ENCODE results near the gene MAGI1. TPM values are rescaled to one million over a fixed set of nuclear protein-coding genes. Genes with fewer than 3 reads are reported as not detected.

The MAGI1 gene
- total and polyA plus RNA-seq, 4 donors, result 9.9 to 88.1 (median 24.6) TPM

DNA sequence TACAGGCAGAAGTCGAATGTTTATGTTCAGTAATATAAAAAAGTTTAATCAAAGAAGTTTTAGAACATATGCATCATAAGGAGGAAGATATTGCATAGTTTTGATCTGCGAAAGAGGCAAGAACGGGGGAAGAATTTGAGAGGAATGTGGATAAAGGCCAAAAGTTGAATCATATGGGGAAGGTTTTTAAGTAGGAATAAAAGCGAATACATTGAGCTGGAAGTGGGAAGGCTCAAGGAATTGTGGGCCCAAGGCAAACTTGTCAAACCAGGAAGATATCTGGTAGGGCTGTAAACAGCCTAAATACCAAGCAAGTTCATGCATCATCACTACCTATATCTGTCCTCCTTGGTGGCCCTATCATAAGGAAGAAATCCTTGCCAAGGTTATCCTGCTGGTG lies 186.9 kb downstream of the MAGI1 start:
- no peaks in the 10 kb centered on the region for H3K36me3 ChIP-seq (ENCODE audit: control insufficient read depth in 4 of 4, insufficient read depth in 4 of 4, low read length in 4 of 4)
- H3K27me3 ChIP-seq (ENCODE audit: control insufficient read depth in 3 of 3, insufficient read depth in 3 of 3, low read length in 2 of 3), result no peaks in the 10 kb centered on the region
- ATAC-seq (ENCODE audit: insufficient read depth, low FRiP score) (no peak), DNase-seq (peak in 1 of 3 donors; percentile 46)
- peaks cover 0 to 19% (median 0%) of the 10 kb centered on the region in 5 donors for H3K4me1 ChIP-seq (ENCODE audit: control insufficient read depth in 5 of 5, insufficient read depth in 5 of 5, low read length in 5 of 5)
- no peak overlapping the region for H3K9ac ChIP-seq (ENCODE audit: insufficient read depth in 1 of 2, low read length in 2 of 2)
- no peak overlapping the region for H3K27ac ChIP-seq (ENCODE audit: low read depth in 1 of 2, low read length in 1 of 2)
- TF ChIP-seq, protein P1, sequence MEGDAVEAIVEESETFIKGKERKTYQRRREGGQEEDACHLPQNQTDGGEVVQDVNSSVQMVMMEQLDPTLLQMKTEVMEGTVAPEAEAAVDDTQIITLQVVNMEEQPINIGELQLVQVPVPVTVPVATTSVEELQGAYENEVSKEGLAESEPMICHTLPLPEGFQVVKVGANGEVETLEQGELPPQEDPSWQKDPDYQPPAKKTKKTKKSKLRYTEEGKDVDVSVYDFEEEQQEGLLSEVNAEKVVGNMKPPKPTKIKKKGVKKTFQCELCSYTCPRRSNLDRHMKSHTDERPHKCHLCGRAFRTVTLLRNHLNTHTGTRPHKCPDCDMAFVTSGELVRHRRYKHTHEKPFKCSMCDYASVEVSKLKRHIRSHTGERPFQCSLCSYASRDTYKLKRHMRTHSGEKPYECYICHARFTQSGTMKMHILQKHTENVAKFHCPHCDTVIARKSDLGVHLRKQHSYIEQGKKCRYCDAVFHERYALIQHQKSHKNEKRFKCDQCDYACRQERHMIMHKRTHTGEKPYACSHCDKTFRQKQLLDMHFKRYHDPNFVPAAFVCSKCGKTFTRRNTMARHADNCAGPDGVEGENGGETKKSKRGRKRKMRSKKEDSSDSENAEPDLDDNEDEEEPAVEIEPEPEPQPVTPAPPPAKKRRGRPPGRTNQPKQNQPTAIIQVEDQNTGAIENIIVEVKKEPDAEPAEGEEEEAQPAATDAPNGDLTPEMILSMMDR (IDR thresholded peaks at IDR 0.05; ENCODE audit: control extremely low read depth, extremely low read depth), result no peak
- 77 to 83% methylated on average over 4 of the region's 4 CpGs for WGBS, 2 donors
- H3K9me3 ChIP-seq (ENCODE audit: control insufficient read depth in 4 of 4, insufficient read depth in 3 of 4, low read length in 3 of 4), result no peaks in the 10 kb centered on the region
- no peak overlapping the region for H3K4me3 ChIP-seq

DNA sequence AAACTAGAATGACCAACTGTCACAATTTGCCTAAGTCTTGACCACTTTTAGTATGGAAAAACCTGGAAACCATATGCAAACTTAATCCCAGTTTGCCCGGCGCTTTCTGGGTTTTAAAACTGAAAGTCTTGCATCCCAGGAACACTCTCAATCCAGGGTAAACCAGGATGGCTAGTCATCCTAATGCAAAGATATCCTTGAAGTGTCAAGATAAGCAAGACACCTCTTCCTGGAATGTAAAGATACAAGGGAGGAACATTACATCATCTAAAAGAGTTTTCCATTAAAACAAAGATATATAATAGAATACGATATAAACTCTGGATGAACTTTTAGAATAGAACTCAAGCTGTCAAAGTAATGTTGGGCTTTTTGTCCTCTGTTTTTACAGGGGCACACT lies 188.5 kb downstream of the MAGI1 start:
- Histone ChIP-seq H3K27me3 (ENCODE audit: control insufficient read depth in 3 of 3, insufficient read depth in 3 of 3, low read length in 2 of 3) (no peaks in the 10 kb centered on the region), H3K36me3 (ENCODE audit: control insufficient read depth in 4 of 4, insufficient read depth in 4 of 4, low read length in 4 of 4) (no peaks in the 10 kb centered on the region), H3K9me3 (ENCODE audit: control insufficient read depth in 4 of 4, insufficient read depth in 3 of 4, low read length in 3 of 4) (no peaks in the 10 kb centered on the region), H3K27ac (ENCODE audit: low read depth in 1 of 2, low read length in 1 of 2) (no peak overlapping the region), H3K4me1 (ENCODE audit: control insufficient read depth in 5 of 5, insufficient read depth in 5 of 5, low read length in 5 of 5) (peaks cover 0 to 23% (median 0%) of the 10 kb centered on the region in 5 donors), H3K4me3 (no peak overlapping the region), H3K9ac (ENCODE audit: insufficient read depth in 1 of 2, low read length in 2 of 2) (no peak overlapping the region)
- TF ChIP-seq, protein P1 (IDR thresholded peaks at IDR 0.05; ENCODE audit: control extremely low read depth, extremely low read depth), result no peak
- ATAC-seq (ENCODE audit: insufficient read depth, low FRiP score) (no peak), DNase-seq (no peak)
- 88 to 90% methylated on average over 3 of the region's 3 CpGs for WGBS, 2 donors

DNA sequence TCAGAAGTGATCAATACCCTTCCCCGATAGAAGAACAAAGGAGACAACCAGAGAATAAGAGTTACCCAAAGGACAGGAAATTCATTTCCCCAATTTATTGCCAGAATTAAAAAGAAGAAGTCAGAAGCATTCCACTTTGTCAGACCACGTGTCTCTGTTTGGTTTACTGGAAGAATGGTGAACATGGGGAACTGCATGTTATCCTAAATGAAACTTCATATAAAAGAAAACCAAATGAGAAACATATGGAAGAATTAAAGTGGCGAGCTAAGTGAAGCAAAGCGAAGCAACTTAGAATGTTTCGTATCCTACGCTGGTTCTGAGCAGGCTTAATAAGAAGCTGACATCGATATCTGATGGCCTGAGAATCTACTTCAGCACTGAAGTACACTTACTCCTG lies 190.7 kb downstream of the MAGI1 start:
- TF ChIP-seq, protein P1 (IDR thresholded peaks at IDR 0.05; ENCODE audit: control extremely low read depth, extremely low read depth), result no peak
- Histone ChIP-seq H3K27me3 (ENCODE audit: control insufficient read depth in 3 of 3, insufficient read depth in 3 of 3, low read length in 2 of 3) (no peaks in the 10 kb centered on the region), H3K9me3 (ENCODE audit: control insufficient read depth in 4 of 4, insufficient read depth in 3 of 4, low read length in 3 of 4) (no peaks in the 10 kb centered on the region), H3K4me1 (ENCODE audit: control insufficient read depth in 5 of 5, insufficient read depth in 5 of 5, low read length in 5 of 5) (peaks cover 0 to 24% (median 0%) of the 10 kb centered on the region in 5 donors), H3K4me3 (no peak overlapping the region), H3K9ac (ENCODE audit: insufficient read depth in 1 of 2, low read length in 2 of 2) (no peak overlapping the region), H3K27ac (ENCODE audit: low read depth in 1 of 2, low read length in 1 of 2) (no peak overlapping the region), H3K36me3 (ENCODE audit: control insufficient read depth in 4 of 4, insufficient read depth in 4 of 4, low read length in 4 of 4) (no peaks in the 10 kb centered on the region)
- no peak for DNase-seq
- whole genome bisulfite sequencing, 2 donors, result 77 to 84% methylated on average over 7 of the region's 7 CpGs
- no peak for ATAC-seq (ENCODE audit: insufficient read depth, low FRiP score)

DNA sequence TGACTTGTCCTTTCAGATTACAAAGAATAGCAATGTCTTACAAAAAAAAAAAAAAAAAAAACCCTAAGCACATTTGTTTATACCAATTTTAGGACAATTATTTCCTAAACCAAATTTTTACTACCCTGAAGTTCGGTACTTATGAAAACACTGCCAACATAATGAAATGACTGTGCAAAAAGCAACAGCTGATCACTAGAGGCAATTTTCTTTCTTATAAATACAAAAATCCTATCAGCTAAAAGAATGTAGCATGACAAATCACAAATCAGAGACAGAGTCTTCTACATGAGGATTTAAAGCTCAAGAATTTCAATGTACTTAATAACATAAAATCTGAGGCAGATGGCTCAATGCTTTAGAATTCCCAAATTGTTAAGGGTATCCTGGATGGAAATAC lies 191.8 kb downstream of the MAGI1 start:
- H3K36me3 ChIP-seq (ENCODE audit: control insufficient read depth in 4 of 4, insufficient read depth in 4 of 4, low read length in 4 of 4), result no peaks in the 10 kb centered on the region
- H3K9me3 ChIP-seq (ENCODE audit: control insufficient read depth in 4 of 4, insufficient read depth in 3 of 4, low read length in 3 of 4), result no peaks in the 10 kb centered on the region
- no peak overlapping the region for H3K4me3 ChIP-seq
- ATAC-seq (ENCODE audit: insufficient read depth, low FRiP score), result no peak
- TF ChIP-seq, protein P1 (IDR thresholded peaks at IDR 0.05; ENCODE audit: control extremely low read depth, extremely low read depth), result no peak
- no peak overlapping the region for H3K9ac ChIP-seq (ENCODE audit: insufficient read depth in 1 of 2, low read length in 2 of 2)
- H3K27ac ChIP-seq (ENCODE audit: low read depth in 1 of 2, low read length in 1 of 2), result no peak overlapping the region
- no peaks in the 10 kb centered on the region for H3K27me3 ChIP-seq (ENCODE audit: control insufficient read depth in 3 of 3, insufficient read depth in 3 of 3, low read length in 2 of 3)
- H3K4me1 ChIP-seq (ENCODE audit: control insufficient read depth in 5 of 5, insufficient read depth in 5 of 5, low read length in 5 of 5), result peaks cover 0 to 24% (median 0%) of the 10 kb centered on the region in 5 donors
- no peak for DNase-seq
- WGBS, 2 donors, result 71 to 77% methylated on average over 1 of the region's 1 CpG

Measured in lung (tissue), 12 donors.